HTERT RPE-1 (cell line): ENCODE data around the gene RRAGB.
"Not testable (repeated sequence)": the region's sequence is repeated elsewhere in the genome, so short reads cannot be mapped to it uniquely, and the experiment has no call there.

ENCODE experiments used
- in situ Hi-C: fragments of 300-500 bp; cut with MboI; formaldehyde crosslinking; loops from 4 replicates; pipeline ENCODE4 v1.14.3; 2020; ENCODE audit warnings: low sequenced_read_pairs

RRAGB gene

GRCh38 chrX:55767100-55767499 lies 49.6 kb downstream of the RRAGB start:
- in situ Hi-C loops: no loop called here

DNA sequence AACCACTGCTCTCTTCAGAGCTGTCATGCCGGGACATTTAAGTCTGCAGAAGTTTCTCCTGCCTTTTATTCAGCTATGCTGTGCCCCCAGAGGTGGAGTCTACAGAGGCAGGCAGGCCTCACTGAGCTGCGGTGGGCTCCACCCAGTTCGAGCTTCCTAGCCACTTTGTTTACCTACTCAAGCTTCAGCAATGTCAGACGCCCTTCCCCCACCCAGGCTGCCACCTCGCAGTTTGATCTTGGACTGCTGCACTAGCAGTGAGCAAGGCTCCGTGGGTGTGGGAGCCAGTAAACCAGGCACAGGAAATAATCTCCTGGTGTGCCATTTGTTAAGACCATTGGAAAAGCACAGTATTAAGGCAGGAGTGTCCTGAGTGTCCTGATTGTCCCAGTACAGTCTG lies 56.9 kb downstream of the RRAGB start:
- in situ Hi-C loops: not testable (repeated sequence)

DNA sequence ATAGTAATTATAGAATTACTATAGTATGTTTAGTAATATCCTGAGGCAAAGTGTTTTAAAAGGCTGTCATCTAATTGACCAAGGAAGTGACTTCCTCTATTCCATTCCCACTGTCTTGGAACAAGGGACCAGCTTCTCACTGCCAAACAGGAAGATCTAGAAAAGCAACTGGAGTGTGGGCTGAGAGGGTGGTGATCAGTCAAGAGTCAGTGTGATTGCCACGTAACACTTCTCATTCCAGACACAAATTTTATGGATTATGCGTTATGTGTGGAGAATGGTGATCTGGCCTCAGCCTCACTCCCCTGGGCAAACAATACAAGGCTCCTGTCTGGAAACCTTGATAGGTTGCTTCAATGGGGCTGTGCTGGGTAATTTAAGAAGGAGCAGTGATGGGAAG lies 60.0 kb downstream of the RRAGB start:
- in situ Hi-C loops: no loop called here

GRCh38 chrX:55778322-55778721 lies 60.8 kb downstream of the RRAGB start:
- in situ Hi-C loops: no loop called here

DNA sequence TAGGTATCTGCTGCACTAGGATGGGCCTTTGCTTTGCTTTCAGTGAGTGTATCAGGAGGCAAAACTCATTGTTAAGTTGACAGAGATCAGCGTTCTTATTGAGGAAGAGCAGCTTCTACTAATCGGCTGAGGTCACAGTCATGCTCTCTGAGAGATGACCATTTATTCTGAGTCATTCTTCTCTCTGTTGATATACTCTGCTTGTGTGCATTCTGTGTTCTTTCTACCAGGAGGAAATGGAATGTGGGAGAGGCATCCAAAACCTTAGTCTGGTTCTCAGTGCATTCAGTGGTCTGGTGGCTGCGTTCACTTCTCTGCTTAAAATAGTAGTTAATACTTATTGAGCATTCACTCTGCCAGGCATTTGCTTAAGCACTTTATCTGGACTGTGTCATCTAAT lies 66.2 kb downstream of the RRAGB start:
- in situ Hi-C loops: no loop called here

DNA sequence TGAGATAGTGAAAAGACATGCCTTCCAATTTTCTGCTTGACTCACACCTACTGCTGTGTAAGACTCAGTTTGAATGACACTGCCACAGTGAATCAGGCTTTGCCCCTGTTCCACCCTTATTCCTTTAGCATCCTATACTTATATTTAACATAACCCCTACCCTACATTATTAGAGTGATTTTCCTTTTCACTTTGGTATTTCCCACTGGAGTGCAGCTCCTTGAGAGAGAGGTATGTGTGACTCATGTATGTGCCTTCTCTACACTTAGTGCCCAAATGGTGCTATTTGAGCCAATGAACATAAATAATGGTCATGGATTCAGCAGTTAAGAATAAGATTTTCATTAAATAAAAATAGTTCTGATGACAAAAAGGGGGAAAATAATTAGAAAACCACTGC lies 69.5 kb downstream of the RRAGB start:
- in situ Hi-C loops: no loop called here

DNA sequence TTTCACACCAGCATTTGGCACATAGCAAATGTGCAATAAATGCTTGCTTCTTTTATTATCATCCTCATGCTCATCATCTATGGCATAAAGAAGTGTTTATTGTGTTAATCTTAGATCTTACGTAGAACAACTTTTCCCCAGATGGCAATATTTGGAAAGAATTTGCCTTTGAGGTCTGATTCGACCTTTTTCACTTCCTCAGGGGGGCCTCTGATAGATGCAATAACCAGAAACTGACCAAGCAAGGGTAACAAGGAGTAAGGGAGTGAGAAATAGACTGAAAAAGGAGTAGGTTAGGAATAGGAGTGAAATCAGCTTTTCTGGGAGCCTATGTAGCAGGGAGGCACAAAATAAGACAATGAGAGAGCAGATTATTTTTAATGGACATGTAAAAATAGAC lies 70.2 kb downstream of the RRAGB start:
- in situ Hi-C loops: no loop called here

DNA sequence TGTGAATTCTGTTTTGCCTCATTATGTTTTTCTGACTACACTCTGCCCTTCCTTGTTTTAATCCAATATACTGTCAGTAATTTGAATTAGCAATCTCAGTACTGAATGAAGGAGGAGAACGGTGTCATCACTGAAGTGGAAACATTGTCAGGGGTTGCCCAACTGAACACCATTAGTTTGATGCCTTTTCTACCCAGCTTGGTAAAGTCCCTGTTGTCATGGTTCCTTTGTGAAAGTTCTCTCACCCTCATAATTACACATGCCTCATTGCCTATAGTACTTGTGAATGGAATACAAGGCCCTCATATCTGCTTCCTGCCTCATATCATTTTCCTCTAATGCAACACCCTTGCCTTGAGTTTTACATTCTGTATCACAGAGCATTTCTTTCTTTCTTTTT lies 76.9 kb downstream of the RRAGB start:
- in situ Hi-C loops: no loop called here

DNA sequence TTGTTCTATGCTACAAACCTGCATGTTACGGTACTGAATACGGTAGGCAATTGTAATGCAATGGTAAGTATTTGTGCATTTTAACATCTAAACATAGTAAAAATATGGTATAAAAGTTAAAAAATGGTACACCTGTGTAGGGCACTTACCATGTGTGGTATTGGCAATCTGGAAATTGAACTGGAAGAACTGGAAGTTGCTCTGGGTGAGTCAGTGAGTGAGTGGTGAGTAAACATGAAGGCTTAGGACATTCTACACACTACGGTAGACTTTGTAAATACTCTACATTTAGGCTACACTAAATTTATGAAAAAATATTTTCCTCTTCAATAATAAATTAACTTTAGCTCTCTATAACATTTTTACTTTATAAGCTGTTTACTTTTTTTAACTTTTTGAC lies 78.9 kb downstream of the RRAGB start:
- in situ Hi-C loops: no loop called here

DNA sequence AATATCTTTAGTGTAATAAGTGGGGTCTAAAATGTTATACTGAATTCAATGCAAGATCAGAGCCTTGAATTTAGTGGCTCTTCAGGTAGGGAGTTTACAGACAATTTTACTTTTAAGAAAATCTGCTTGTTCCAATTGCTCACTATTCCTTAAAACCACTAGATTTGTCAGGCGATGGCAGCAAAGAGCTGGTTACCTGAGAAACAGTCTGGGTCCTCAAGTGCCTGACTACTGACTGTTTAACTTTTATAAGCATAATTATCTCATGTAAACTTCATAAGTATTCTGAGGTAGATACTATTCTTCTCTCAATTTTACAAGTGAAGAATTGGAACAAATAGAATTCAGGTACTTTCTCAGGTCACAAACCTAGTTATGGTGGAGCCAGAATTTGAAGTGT lies 84.3 kb downstream of the RRAGB start:
- in situ Hi-C loops: no loop called here
